ENCODE data around the gene TNFRSF14.
"Not testable (repeated sequence)": the region's sequence is repeated elsewhere in the genome, so short reads cannot be mapped to it uniquely, and the experiment has no call there.

The TNFRSF14 gene

GRCh38 chr1:2573250-2573920 is 17.2 kb downstream of the TNFRSF14 start:
- Histone ChIP-seq H3K36me3 (ENCODE audit: control insufficient read depth, low read length) (no peaks in the 10 kb centered on the region), H3K27ac (ENCODE audit: low read depth, low read length) (no peak overlapping the region), H3K79me2 (ENCODE audit: control insufficient read depth, low read length) (no peaks in the 10 kb centered on the region), H3K27me3 (ENCODE audit: control insufficient read depth, low read length) (no peaks in the 10 kb centered on the region), H3K4me2 (ENCODE audit: low read length) (no peak overlapping the region), H4K20me1 (ENCODE audit: control insufficient read depth, insufficient read depth, low read depth, low read length) (no peaks in the 10 kb centered on the region), H3K4me1 (ENCODE audit: control insufficient read depth, low read length) (peaks cover 30% of the 10 kb centered on the region), H3K4me3 (ENCODE audit: low read length) (no peak overlapping the region), H3K9me3 (ENCODE audit: control insufficient read depth, insufficient read depth, low read length) (no peaks in the 10 kb centered on the region), H3F3A (ENCODE audit: control insufficient read depth, insufficient read depth) (no peaks in the 10 kb centered on the region), H3K9me2 (replicated peaks; ENCODE audit: control insufficient read depth, low read length) (no peaks in the 10 kb centered on the region)
- TF ChIP-seq, protein P1, sequence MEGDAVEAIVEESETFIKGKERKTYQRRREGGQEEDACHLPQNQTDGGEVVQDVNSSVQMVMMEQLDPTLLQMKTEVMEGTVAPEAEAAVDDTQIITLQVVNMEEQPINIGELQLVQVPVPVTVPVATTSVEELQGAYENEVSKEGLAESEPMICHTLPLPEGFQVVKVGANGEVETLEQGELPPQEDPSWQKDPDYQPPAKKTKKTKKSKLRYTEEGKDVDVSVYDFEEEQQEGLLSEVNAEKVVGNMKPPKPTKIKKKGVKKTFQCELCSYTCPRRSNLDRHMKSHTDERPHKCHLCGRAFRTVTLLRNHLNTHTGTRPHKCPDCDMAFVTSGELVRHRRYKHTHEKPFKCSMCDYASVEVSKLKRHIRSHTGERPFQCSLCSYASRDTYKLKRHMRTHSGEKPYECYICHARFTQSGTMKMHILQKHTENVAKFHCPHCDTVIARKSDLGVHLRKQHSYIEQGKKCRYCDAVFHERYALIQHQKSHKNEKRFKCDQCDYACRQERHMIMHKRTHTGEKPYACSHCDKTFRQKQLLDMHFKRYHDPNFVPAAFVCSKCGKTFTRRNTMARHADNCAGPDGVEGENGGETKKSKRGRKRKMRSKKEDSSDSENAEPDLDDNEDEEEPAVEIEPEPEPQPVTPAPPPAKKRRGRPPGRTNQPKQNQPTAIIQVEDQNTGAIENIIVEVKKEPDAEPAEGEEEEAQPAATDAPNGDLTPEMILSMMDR (IDR thresholded peaks at IDR 0.05; ENCODE audit: low read depth, low read length, poor library complexity, severe bottlenecking) = no peak
- no peak for TF ChIP-seq EZH2phosphoT487 (IDR thresholded peaks at IDR 0.05; ENCODE audit: borderline replicate concordance, low read length)

DNA sequence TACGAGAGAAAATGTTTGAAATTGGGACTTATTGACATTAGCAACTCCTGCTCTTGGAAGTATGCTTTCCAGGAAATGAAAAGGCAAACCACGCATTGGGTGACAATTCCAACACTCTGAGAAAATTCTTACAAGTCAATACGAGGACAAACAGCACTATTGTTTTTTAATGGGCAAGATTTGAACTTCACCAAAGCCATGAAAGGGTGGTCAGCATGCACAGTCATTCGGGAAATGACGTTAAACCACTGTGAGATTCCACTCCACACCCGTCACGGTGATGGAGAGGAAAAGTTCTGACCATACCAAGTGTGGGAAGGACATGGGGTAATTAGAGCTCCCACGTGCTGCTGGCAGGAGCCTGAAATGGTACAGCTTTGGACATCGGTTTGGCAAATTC is 18.2 kb downstream of the TNFRSF14 start:
- TF ChIP-seq EZH2phosphoT487 (IDR thresholded peaks at IDR 0.05; ENCODE audit: borderline replicate concordance, low read length) = no peak
- TF ChIP-seq, protein P1 (IDR thresholded peaks at IDR 0.05; ENCODE audit: low read depth, low read length, poor library complexity, severe bottlenecking) = no peak
- no peak overlapping the region for H3K4me2 ChIP-seq (ENCODE audit: low read length)
- H3K9me3 ChIP-seq (ENCODE audit: control insufficient read depth, insufficient read depth, low read length) = no peaks in the 10 kb centered on the region
- no peaks in the 10 kb centered on the region for H3K36me3 ChIP-seq (ENCODE audit: control insufficient read depth, low read length)
- H4K20me1 ChIP-seq (ENCODE audit: control insufficient read depth, insufficient read depth, low read depth, low read length) = no peaks in the 10 kb centered on the region
- H3K9me2 ChIP-seq (replicated peaks; ENCODE audit: control insufficient read depth, low read length) = no peaks in the 10 kb centered on the region
- peaks cover 36% of the 10 kb centered on the region for H3K4me1 ChIP-seq (ENCODE audit: control insufficient read depth, low read length)
- H3K79me2 ChIP-seq (ENCODE audit: control insufficient read depth, low read length) = no peaks in the 10 kb centered on the region
- no peak overlapping the region for H3K27ac ChIP-seq (ENCODE audit: low read depth, low read length)
- no peaks in the 10 kb centered on the region for H3K27me3 ChIP-seq (ENCODE audit: control insufficient read depth, low read length)
- H3K4me3 ChIP-seq (ENCODE audit: low read length) = no peak overlapping the region
- H3F3A ChIP-seq (ENCODE audit: control insufficient read depth, insufficient read depth) = 0 out of 2 replicates have a peak, but pooled peaks cover 3% of the 10 kb centered on the region

DNA sequence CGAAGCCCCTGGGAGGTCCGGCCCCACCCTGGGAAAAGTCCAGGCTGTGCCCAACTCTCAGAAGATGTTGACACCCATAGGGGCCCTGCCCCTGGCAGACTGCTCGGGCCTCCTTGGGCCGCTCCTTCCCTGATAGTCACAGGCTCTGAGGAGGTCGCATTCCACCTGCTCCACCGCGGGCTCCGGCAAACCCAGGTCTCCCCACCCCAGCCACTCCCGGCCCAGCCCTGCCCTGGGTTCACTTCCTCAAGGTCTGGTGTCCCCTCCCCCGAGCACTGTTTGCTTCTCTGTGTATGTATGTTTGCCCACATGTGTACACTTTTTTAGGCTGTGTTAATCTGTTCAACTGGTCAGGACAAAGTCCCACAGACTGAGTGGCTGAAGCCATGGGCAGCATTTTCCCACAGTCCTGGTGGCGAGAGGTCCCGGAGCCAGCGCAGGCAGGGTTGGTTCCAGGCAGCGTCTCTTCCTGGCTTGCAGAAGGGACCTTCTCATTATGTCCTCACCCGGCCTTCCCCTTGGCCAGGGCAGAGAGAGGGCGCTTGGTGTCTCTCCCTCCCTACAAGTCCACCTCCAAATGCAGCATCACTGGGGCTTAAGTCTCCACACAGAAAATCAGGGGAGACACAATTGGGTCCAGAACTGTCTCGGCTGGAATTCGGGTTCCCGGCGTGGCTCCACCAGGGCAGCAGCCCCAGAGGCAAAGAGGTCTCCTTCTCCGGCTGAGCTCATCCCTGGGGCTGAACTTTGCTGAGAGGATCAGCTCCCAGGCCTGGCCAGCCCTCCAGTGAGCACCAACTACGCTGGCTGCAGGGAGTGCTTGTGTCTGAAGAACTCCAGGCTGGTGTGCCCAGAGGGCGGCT is 19.9 kb downstream of the TNFRSF14 start:
- H3K36me3 ChIP-seq (ENCODE audit: control insufficient read depth, low read length) = no peaks in the 10 kb centered on the region
- H3K27me3 ChIP-seq (ENCODE audit: control insufficient read depth, low read length) = no peaks in the 10 kb centered on the region
- no peaks in the 10 kb centered on the region for H4K20me1 ChIP-seq (ENCODE audit: control insufficient read depth, insufficient read depth, low read depth, low read length)
- TF ChIP-seq, protein P1 (IDR thresholded peaks at IDR 0.05; ENCODE audit: low read depth, low read length, poor library complexity, severe bottlenecking) = no peak
- TF ChIP-seq EZH2phosphoT487 (IDR thresholded peaks at IDR 0.05; ENCODE audit: borderline replicate concordance, low read length) = no peak
- peaks cover 52% of the 10 kb centered on the region for H3K4me1 ChIP-seq (ENCODE audit: control insufficient read depth, low read length)
- H3K4me3 ChIP-seq (ENCODE audit: low read length) = peak overlapping the region; percentile 73
- H3K4me2 ChIP-seq (ENCODE audit: low read length) = peak overlapping the region; percentile 69
- no peaks in the 10 kb centered on the region for H3K79me2 ChIP-seq (ENCODE audit: control insufficient read depth, low read length)
- peak overlapping the region; percentile 58 for H3K27ac ChIP-seq (ENCODE audit: low read depth, low read length)
- H3K9me3 ChIP-seq (ENCODE audit: control insufficient read depth, insufficient read depth, low read length) = no peaks in the 10 kb centered on the region
- H3F3A ChIP-seq (ENCODE audit: control insufficient read depth, insufficient read depth) = 0 out of 2 replicates have a peak, but pooled peaks cover 3% of the 10 kb centered on the region
- H3K9me2 ChIP-seq (replicated peaks; ENCODE audit: control insufficient read depth, low read length) = no peaks in the 10 kb centered on the region

DNA sequence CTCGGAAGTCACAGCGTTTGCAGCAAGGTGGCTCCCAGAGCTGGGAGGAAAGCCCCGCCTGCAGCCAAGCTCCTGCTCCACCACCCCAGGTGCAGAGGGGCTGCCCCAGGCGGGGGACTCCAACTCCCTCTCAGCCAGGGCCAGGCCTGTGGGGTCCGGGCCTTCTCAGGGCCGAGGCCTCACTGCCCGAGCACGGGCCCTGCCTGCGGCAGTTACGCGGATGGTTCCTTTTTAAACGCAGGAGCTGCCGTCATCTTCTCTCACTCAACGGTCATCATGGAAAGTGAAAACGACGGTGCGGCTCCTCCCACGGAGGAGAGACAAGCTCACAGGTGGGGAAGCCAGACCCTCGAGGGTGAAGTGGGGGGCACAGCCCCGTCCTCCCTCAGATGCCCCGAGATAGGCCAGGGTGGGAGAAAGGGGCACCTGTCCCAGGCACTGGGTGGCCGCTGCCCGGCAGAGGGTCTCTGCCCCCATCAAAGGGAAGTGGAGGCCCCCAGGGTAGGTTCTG is 21.4 kb downstream of the TNFRSF14 start:
- peak overlapping the region; percentile 74 for H3K27ac ChIP-seq (ENCODE audit: low read depth, low read length)
- H3K4me2 ChIP-seq (ENCODE audit: low read length) = peak overlapping the region; percentile 69

More for the DNA sequence above, 21.4 kb downstream of the TNFRSF14 start:
- not testable (repeated sequence) for H3K9me3 ChIP-seq (ENCODE audit: control insufficient read depth, insufficient read depth, low read length); H3K36me3 ChIP-seq (ENCODE audit: control insufficient read depth, low read length); H3K9me2 ChIP-seq (replicated peaks; ENCODE audit: control insufficient read depth, low read length); H3K27me3 ChIP-seq (ENCODE audit: control insufficient read depth, low read length); H3K79me2 ChIP-seq (ENCODE audit: control insufficient read depth, low read length); H3F3A ChIP-seq (ENCODE audit: control insufficient read depth, insufficient read depth); H4K20me1 ChIP-seq (ENCODE audit: control insufficient read depth, insufficient read depth, low read depth, low read length)
- H3K4me3 ChIP-seq (ENCODE audit: low read length) = peak overlapping the region; percentile 73
- H3K4me1 ChIP-seq (ENCODE audit: control insufficient read depth, low read length) = peaks cover 67% of the 10 kb centered on the region

Measured in DOHH2 (cell line).